ENCODE data around the gene GABBR2. TPM values are rescaled to one million over a fixed set of nuclear protein-coding genes. Genes with fewer than 3 reads are reported as not detected.
A peak's percentile ranks its signal among the peaks of the same experiment; 100 is the strongest.

The GABBR2 gene
- total and polyA plus RNA-seq, 2 donors (not counting 1 experiment from before 2014, with no cell fraction given) = 0.03 TPM; not detected in 1

DNA sequence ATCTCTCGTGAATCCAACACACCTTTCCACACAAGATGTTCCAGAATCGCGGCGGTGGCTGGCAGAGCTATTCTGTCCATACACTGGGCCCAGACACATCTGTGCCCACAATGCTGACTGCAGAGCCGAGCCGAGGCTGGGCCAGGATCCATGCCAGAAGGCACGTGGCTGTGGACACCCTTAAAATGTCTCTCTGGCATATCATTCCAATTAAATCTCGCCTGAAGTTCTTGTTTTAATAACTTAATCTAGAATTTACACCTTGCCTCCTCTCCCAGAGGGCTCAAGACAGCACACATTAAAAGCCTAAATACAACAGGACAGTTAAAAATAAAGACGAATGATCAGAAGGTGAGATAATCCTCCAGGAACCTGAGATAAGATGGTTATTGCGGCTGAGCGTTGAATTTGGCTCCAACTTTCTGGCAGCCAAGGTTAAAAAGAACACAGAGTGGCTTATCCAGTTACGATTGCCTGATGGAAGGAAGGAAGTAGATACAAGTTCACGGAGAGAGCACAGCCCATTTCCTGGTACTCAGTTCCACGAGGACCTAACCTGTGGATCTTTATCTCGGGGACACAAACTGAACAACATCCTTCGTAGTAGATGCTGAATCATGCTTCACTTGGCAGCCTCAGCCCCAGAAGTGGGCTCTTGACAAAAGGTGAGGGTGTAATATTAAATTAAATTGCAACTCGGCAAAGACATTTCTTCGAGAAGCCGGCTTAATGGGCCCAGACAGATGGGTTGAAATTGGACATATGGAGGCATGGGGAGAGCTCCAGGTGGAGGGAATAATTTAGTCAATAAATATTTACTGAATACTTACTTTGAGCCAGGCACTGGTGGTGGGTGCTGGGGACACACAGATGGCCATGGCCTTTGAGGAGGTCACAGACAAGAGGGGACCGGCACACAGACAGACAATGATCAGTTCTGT, 367.3 kb downstream of the GABBR2 start:
- CTCF ChIA-PET = no interaction called here
- Histone ChIP-seq H2AFZ (ENCODE audit: insufficient read depth, low read depth, low read length, poor library complexity, severe bottlenecking) (peak overlapping the region; percentile 9), H3K9ac (ENCODE audit: low read length) (no peak overlapping the region), H3K9me3 (ENCODE audit: control extremely low read depth in 1 of 3, control insufficient read depth in 2 of 3, insufficient read depth in 1 of 3, low read length in 2 of 3) (peaks cover 0 to 6% (median 0%) of the 10 kb centered on the region in 3 donors), H3K27ac (ENCODE audit: low read length in 2 of 2) (no peak overlapping the region), H3K79me2 (ENCODE audit: control insufficient read depth, insufficient read depth, low read length) (no peaks in the 10 kb centered on the region), H3K36me3 (replicated peaks in 1 of 2; ENCODE audit: control extremely low read depth in 1 of 2, control insufficient read depth in 1 of 2, extremely low read depth in 1 of 2, insufficient read depth in 2 of 2, low read length in 1 of 2) (no peaks in the 10 kb centered on the region), H3K4me2 (replicated peaks; ENCODE audit: low read depth, low read length, poor library complexity, severe bottlenecking) (no peak overlapping the region), H3K4me1 (ENCODE audit: control insufficient read depth in 2 of 2, insufficient read depth in 2 of 2, low read length in 2 of 2) (no peaks in the 10 kb centered on the region), H4K20me1 (ENCODE audit: control insufficient read depth, insufficient read depth, low read length, poor library complexity, severe bottlenecking) (no peaks in the 10 kb centered on the region), H3K27me3 (replicated peaks in 1 of 4; ENCODE audit: control extremely low read depth in 1 of 4, control insufficient read depth in 3 of 4, insufficient read depth in 4 of 4, low read length in 3 of 4) (peaks cover 0 to 5% (median 0%) of the 10 kb centered on the region in 4 experiments), H3K4me3 (ENCODE audit: control extremely low read depth in 1 of 5, extremely low read depth in 1 of 5, insufficient read depth in 1 of 5, low read depth in 2 of 5, low read length in 4 of 5) (no peak overlapping the region)
- Mint-ChIP-seq H3K4me1 (no peaks in the 10 kb centered on the region), H3K27me3 (peaks cover 27% of the 10 kb centered on the region), H3K9me3 (ENCODE audit: insufficient read depth) (peaks cover 2% of the 10 kb centered on the region), H3K4me3 (no peak overlapping the region), H3K27ac (no peak overlapping the region)
- no peak for ATAC-seq (ENCODE audit: low read depth)
- no peak for TF ChIP-seq EZH2 (IDR thresholded peaks at IDR 0.05; ENCODE audit: borderline replicate concordance, insufficient read depth, low read depth, low read length, poor library complexity, severe bottlenecking)
- TF ChIP-seq, protein P1, sequence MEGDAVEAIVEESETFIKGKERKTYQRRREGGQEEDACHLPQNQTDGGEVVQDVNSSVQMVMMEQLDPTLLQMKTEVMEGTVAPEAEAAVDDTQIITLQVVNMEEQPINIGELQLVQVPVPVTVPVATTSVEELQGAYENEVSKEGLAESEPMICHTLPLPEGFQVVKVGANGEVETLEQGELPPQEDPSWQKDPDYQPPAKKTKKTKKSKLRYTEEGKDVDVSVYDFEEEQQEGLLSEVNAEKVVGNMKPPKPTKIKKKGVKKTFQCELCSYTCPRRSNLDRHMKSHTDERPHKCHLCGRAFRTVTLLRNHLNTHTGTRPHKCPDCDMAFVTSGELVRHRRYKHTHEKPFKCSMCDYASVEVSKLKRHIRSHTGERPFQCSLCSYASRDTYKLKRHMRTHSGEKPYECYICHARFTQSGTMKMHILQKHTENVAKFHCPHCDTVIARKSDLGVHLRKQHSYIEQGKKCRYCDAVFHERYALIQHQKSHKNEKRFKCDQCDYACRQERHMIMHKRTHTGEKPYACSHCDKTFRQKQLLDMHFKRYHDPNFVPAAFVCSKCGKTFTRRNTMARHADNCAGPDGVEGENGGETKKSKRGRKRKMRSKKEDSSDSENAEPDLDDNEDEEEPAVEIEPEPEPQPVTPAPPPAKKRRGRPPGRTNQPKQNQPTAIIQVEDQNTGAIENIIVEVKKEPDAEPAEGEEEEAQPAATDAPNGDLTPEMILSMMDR (IDR thresholded peaks at IDR 0.05) = no peak
- POLR2A ChIA-PET = no interaction called here
- intact Hi-C loops (cut with micrococcal nuclease) = no loop called here
- 36% methylated on average over 15 of the region's 20 CpGs for WGBS (ENCODE audit: insufficient coverage)
- no peak for DNase-seq

Data from B cell (primary cell).